Lung (tissue), 12 donors: Measurements from ENCODE around the gene NPW. TPM values are rescaled to one million over a fixed set of nuclear protein-coding genes. Genes with fewer than 3 reads are reported as not detected.
A peak's percentile ranks its signal among the peaks of the same experiment; 100 is the strongest.

Experiments
- ATAC-seq: fragments of 200-7000 bp; cut with Tn5 transposase; one replicate; pipeline ENCODE4 v1.9.1; 2020; ENCODE audit warnings: moderate number of reproducible peaks; ENCODE audit not compliant: insufficient read depth, low FRiP score
- DNase-seq, 3 donors: peaks; one replicate each; pipeline ENCODE4 v3.0.0-alpha.2; 2013 to 2017
- H3K27ac ChIP-seq, 2 donors: one replicate each; pipeline ENCODE4 v1.5.1; 2013; ENCODE audit warnings: mild to moderate bottlenecking in 2 of 2, moderate library complexity in 2 of 2, control low read depth in 1 of 2, inconsistent platforms in 1 of 2, low read depth in 1 of 2, low read length in 1 of 2
- H3K27me3 ChIP-seq, 3 donors: one replicate each; pipeline ENCODE4 v1.5.1; 2013; ENCODE audit warnings: low read length in 2 of 3; ENCODE audit not compliant: control insufficient read depth in 3 of 3, insufficient read depth in 3 of 3
- H3K36me3 ChIP-seq, 4 donors: one replicate each; pipeline ENCODE4 v1.5.1; 2013; ENCODE audit warnings: low read length in 4 of 4, mild to moderate bottlenecking in 1 of 4, moderate library complexity in 1 of 4; ENCODE audit not compliant: control insufficient read depth in 4 of 4, insufficient read depth in 4 of 4
- H3K4me1 ChIP-seq, 5 donors: one replicate each; pipeline ENCODE4 v1.5.1; 2013; ENCODE audit warnings: low read length in 5 of 5, mild to moderate bottlenecking in 2 of 5, moderate library complexity in 1 of 5; ENCODE audit not compliant: control insufficient read depth in 5 of 5, insufficient read depth in 5 of 5
- H3K4me3 ChIP-seq: one replicate; pipeline ENCODE4 v1.5.1; 2013; ENCODE audit warnings: mild to moderate bottlenecking, control low read depth, moderate library complexity
- H3K9ac ChIP-seq, 2 donors: one replicate each; pipeline ENCODE4 v1.5.1; 2013; ENCODE audit warnings: low read length in 2 of 2, control low read depth in 1 of 2; ENCODE audit not compliant: insufficient read depth in 1 of 2
- H3K9me3 ChIP-seq, 4 donors: one replicate each; pipeline ENCODE4 v1.5.1; 2013; ENCODE audit warnings: low read length in 3 of 4, mild to moderate bottlenecking in 1 of 4, moderate library complexity in 1 of 4; ENCODE audit not compliant: control insufficient read depth in 4 of 4, insufficient read depth in 3 of 4
- CTCF ChIP-seq: IDR thresholded peaks from 2 replicates; pipeline ENCODE4 v1.5.1; 2012; ENCODE audit warnings: mild to moderate bottlenecking; ENCODE audit errors: control extremely low read depth, extremely low read depth
- WGBS, 2 donors: extraction: QIAGEN DNeasy Blood & Tissue Kit; methylation state at CpG; one replicate each; pipeline ENCODE4 v1.1.7; 2013; 5-methylcytosine and 5-hydroxymethylcytosine counted together
- polyA plus RNA-seq, 2 donors: library from polyadenylated mRNA; stranded (reverse); fragments of 200-250 nt; gene quantifications; one replicate each; pipeline ENCODE4 v1.2.1, GENCODE V29; 2013
- total RNA-seq, 2 donors: library from RNA; depleted of rRNA in 1 of 2; stranded (reverse); fragments of >200 nt in 1 of 2; gene quantifications; one replicate each; pipeline ENCODE4 v1.2.1, GENCODE V29; 2014 to 2021
- donor health status: control.
- donor health status: control.
- donor health status: Bipolar disorder and iron deficiency.
- donor health status: healthy.
- donor health status: DM: yes; HTN: yes; CAD: no.

NPW gene
- total and polyA plus RNA-seq, 4 donors = 0.12 to 1.3 (median 0.53) TPM

GRCh38 chr16:2006317-2006716 is 13.3 kb upstream of the NPW start:
- Histone ChIP-seq H3K4me3 (no peak overlapping the region), H3K4me1 (peaks cover 0 to 43% (median 21%) of the 10 kb centered on the region in 5 donors), H3K27ac (no peak overlapping the region), H3K9ac (no peak overlapping the region), H3K36me3 (peaks cover 2 to 27% (median 13%) of the 10 kb centered on the region in 4 donors), H3K27me3 (no peaks in the 10 kb centered on the region), H3K9me3 (no peaks in the 10 kb centered on the region)
- 92 to 96% methylated on average over 8 of the region's 8 CpGs for WGBS, 2 donors
- DNase-seq = no peak
- TF ChIP-seq CTCF = no peak
- ATAC-seq = no peak

- Histone ChIP-seq H3K4me1 (peaks cover 0 to 43% (median 21%) of the 10 kb centered on the region in 5 donors), H3K9me3 (no peaks in the 10 kb centered on the region), H3K4me3 (no peak overlapping the region), H3K27me3 (no peaks in the 10 kb centered on the region), H3K36me3 (peaks cover 0 to 18% (median 8%) of the 10 kb centered on the region in 4 donors), H3K27ac (peak overlapping the region in 1 of 2 donors; percentile 55), H3K9ac (no peak overlapping the region)
- DNase-seq (no peak), ATAC-seq (no peak)
- 69 to 78% methylated on average over 16 of the region's 16 CpGs for WGBS, 2 donors
- TF ChIP-seq CTCF = no peak
Measured at GRCh38 chr16:2007081-2007836, 12.3 kb upstream of the NPW start.

- Histone ChIP-seq H3K36me3 (peaks cover 0 to 10% (median 4%) of the 10 kb centered on the region in 4 donors), H3K27me3 (no peaks in the 10 kb centered on the region), H3K27ac (peak overlapping the region in 1 of 2 donors; percentile 55), H3K4me1 (peaks cover 0 to 43% (median 21%) of the 10 kb centered on the region in 5 donors), H3K4me3 (peak overlapping the region; percentile 22), H3K9ac (peak overlapping the region in 1 of 2 donors; percentile 34), H3K9me3 (no peaks in the 10 kb centered on the region)
- no peak for TF ChIP-seq CTCF
- ATAC-seq (no peak), DNase-seq (no peak)
- WGBS, 2 donors = 14 to 25% methylated on average over 15 of the region's 15 CpGs
Measured at GRCh38 chr16:2008009-2008526, 11.5 kb upstream of the NPW start.
